ENCODE data around the gene MGST3.
"Not testable (repeated sequence)": the region's sequence is repeated elsewhere in the genome, so short reads cannot be mapped to it uniquely, and the experiment has no call there.

Gene MGST3

GRCh38 chr1:165701922-165702321 is 70.9 kb downstream of the MGST3 start:
- DNase-seq: not testable (repeated sequence)

- DNase-seq: no peak
Observed at GRCh38 chr1:165703648-165704047, 72.6 kb downstream of the MGST3 start.
